Activated CD4-positive, alpha-beta T cell treated with anti-CD3 and anti-CD28 coated beads, Interleukin-2, amount 10 ng/mL, durations not matched to agents 7 days and 5 days (primary cell): ENCODE data around the gene MORN5. TPM values are rescaled to one million over a fixed set of nuclear protein-coding genes. Genes with fewer than 3 reads are reported as not detected.

Experiments used
- CTCF ChIA-PET: fragments of 350-600 bp; sonication (Branson Sonifier 250); formaldehyde crosslinking; loops from one replicate; lab custom pipeline; 2021; ENCODE audit warnings: antibody characterized with exemption; lab: Charles Lee
- POLR2A ChIA-PET: fragments of 350-600 bp; sonication (Branson Sonifier 250); formaldehyde crosslinking; loops from one replicate; lab custom pipeline; 2021; ENCODE audit warnings: antibody characterized with exemption; lab: Charles Lee
- DNase-seq: peaks from one replicate; pipeline ENCODE4 v3.0.0-alpha.2; 2020
- H3K27ac Mint-ChIP-seq: one replicate; pipeline ENCODE4 v1.8.0; 2021; ENCODE audit warnings: mild to moderate bottlenecking, moderate library complexity, mixed read lengths
- H3K27me3 Mint-ChIP-seq: one replicate; pipeline ENCODE4 v1.8.0; 2021; ENCODE audit warnings: mixed read lengths
- H3K36me3 Mint-ChIP-seq: one replicate; pipeline ENCODE4 v1.8.0; 2021; ENCODE audit warnings: low read depth, mixed read lengths
- H3K4me1 Mint-ChIP-seq: one replicate; pipeline ENCODE4 v1.8.0; 2021; ENCODE audit warnings: mixed read lengths
- H3K4me3 Mint-ChIP-seq: one replicate; pipeline ENCODE4 v1.8.0; 2021; ENCODE audit warnings: mild to moderate bottlenecking, moderate library complexity, mixed read lengths
- H3K9me3 Mint-ChIP-seq: one replicate; pipeline ENCODE4 v1.8.0; 2021; ENCODE audit warnings: mixed read lengths
- total RNA-seq, 2 experiments: library from RNA; stranded (reverse); gene quantifications; one replicate each; pipeline ENCODE4 v1.2.3, GENCODE V29; 2021

The MORN5 gene
- total RNA-seq, 2 experiments from 2014 or later = not detected

GRCh38 chr9:122204491-122204890 lies 44.8 kb downstream of the MORN5 start:
- ChIA-PET CTCF (interaction anchor here (1.1 kb wide), 1 partner anchor 17 kb away, joined by 3 read pairs; no protein-coding TSS in a partner anchor), POLR2A (no interaction called here)
- H3K4me1 Mint-ChIP-seq = no peaks in the 10 kb centered on the region
- DNase-seq = no peak
- H3K36me3 Mint-ChIP-seq = no peaks in the 10 kb centered on the region
- H3K27me3 Mint-ChIP-seq = no peaks in the 10 kb centered on the region
- no peak overlapping the region for H3K4me3 Mint-ChIP-seq
- H3K9me3 Mint-ChIP-seq = no peaks in the 10 kb centered on the region
- H3K27ac Mint-ChIP-seq = no peak overlapping the region

GRCh38 chr9:122205176-122205575 lies 45.5 kb downstream of the MORN5 start:
- H3K9me3 Mint-ChIP-seq = no peaks in the 10 kb centered on the region
- H3K4me1 Mint-ChIP-seq = no peaks in the 10 kb centered on the region
- no peak overlapping the region for H3K27ac Mint-ChIP-seq
- H3K27me3 Mint-ChIP-seq = peaks cover 2% of the 10 kb centered on the region
- POLR2A ChIA-PET = no interaction called here
- H3K36me3 Mint-ChIP-seq = no peaks in the 10 kb centered on the region
- no peak overlapping the region for H3K4me3 Mint-ChIP-seq
- no peak for DNase-seq
- CTCF ChIA-PET = interaction anchor here (1.1 kb wide), 1 partner anchor 18 kb away, joined by 3 read pairs; no protein-coding TSS in a partner anchor

GRCh38 chr9:122206118-122207046 lies 46.7 kb downstream of the MORN5 start:
- ChIA-PET CTCF (interaction anchor here (1.3 kb wide), 1 partner anchor 81 kb away, joined by 5 read pairs; no protein-coding TSS in a partner anchor), POLR2A (no interaction called here)
- Mint-ChIP-seq H3K4me3 (no peak overlapping the region), H3K27ac (no peak overlapping the region), H3K36me3 (no peaks in the 10 kb centered on the region), H3K4me1 (no peaks in the 10 kb centered on the region), H3K9me3 (no peaks in the 10 kb centered on the region), H3K27me3 (peaks cover 11% of the 10 kb centered on the region)
- no peak for DNase-seq

DNA sequence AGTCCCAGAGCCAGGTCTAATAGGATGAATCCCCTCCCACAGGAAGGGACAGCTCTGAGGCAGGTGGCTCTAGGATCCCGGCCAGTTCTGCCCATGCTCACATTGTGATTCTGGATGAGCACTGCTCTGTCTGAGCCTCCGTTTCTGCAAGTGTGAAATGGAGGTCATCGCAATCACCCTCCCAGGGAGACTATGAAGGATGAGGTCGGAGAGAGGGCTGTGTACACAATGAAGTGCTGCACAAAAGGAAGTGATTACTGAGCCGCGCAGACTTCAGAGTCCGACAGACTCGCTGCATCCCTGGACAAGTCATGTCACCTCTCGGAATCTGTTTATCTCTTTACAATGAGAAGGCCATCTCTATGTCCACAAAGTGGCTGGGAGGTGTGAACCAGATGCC lies 47.4 kb downstream of the MORN5 start:
- no peak for DNase-seq
- Mint-ChIP-seq H3K4me1 (no peaks in the 10 kb centered on the region), H3K9me3 (no peaks in the 10 kb centered on the region), H3K27me3 (peaks cover 18% of the 10 kb centered on the region), H3K27ac (no peak overlapping the region), H3K4me3 (no peak overlapping the region), H3K36me3 (no peaks in the 10 kb centered on the region)
- ChIA-PET CTCF (interaction anchor here (1.3 kb wide), 1 partner anchor 82 kb away, joined by 5 read pairs; no protein-coding TSS in a partner anchor), POLR2A (interaction anchor here (0.5 kb wide), 1 partner anchor 22 kb away, joined by 3 read pairs; no protein-coding TSS in a partner anchor)

- Mint-ChIP-seq H3K27ac (no peak overlapping the region), H3K9me3 (no peaks in the 10 kb centered on the region), H3K27me3 (peaks cover 35% of the 10 kb centered on the region), H3K4me1 (peaks cover 8% of the 10 kb centered on the region), H3K36me3 (no peaks in the 10 kb centered on the region), H3K4me3 (no peak overlapping the region)
- no peak for DNase-seq
- ChIA-PET POLR2A (interaction anchor here (0.5 kb wide), 1 partner anchor 29 kb away, joined by 3 read pairs; no protein-coding TSS in a partner anchor), CTCF (interaction anchor here (1.1 kb wide), 1 partner anchor 43 kb away, joined by 4 read pairs; no protein-coding TSS in a partner anchor)
Observed at GRCh38 chr9:122209451-122209850, 49.7 kb downstream of the MORN5 start.

DNA sequence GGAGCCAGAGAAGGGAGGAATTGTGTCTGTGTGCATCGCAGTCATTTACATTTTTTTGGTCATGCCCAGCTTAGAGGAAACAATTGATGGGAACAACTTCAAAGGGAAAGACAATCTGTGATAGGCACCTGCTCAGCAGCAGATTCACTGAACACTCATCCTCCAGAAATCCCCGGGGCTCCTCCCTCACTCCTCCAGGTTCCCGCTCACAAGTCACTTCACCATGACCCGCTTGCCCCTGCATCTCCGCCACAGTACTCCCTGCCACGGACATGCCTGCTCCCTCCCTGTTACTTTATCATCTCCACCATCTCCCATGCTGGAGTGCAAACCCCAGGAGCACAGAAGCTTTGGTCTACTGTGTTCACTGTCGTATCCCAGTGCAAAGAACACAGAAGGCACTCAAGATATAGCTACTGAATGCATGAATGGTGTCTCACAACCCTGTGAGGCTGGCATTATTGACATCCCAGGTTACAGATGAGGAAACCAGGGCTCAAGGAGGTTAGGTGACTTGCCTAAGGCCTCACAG lies 52.8 kb downstream of the MORN5 start:
- POLR2A ChIA-PET = no interaction called here
- Mint-ChIP-seq H3K27ac (no peak overlapping the region), H3K36me3 (no peaks in the 10 kb centered on the region), H3K4me3 (peak overlapping the region; percentile 28), H3K4me1 (peaks cover 10% of the 10 kb centered on the region), H3K27me3 (peaks cover 63% of the 10 kb centered on the region), H3K9me3 (no peaks in the 10 kb centered on the region)
- no peak for DNase-seq
- CTCF ChIA-PET = interaction anchor here (0.6 kb wide), 1 partner anchor 194 kb away, joined by 3 read pairs; no protein-coding TSS in a partner anchor

- Mint-ChIP-seq H3K27ac (no peak overlapping the region), H3K9me3 (no peaks in the 10 kb centered on the region), H3K36me3 (no peaks in the 10 kb centered on the region), H3K27me3 (peaks cover 69% of the 10 kb centered on the region), H3K4me3 (peak overlapping the region; percentile 28), H3K4me1 (peaks cover 14% of the 10 kb centered on the region)
- no peak for DNase-seq
- ChIA-PET POLR2A (no interaction called here), CTCF (no interaction called here)
Observed at GRCh38 chr9:122213102-122213588, 53.4 kb downstream of the MORN5 start.

GRCh38 chr9:122213589-122214413 lies 54.1 kb downstream of the MORN5 start:
- H3K4me1 Mint-ChIP-seq = peaks cover 20% of the 10 kb centered on the region
- no peaks in the 10 kb centered on the region for H3K9me3 Mint-ChIP-seq
- no peaks in the 10 kb centered on the region for H3K36me3 Mint-ChIP-seq
- peaks cover 76% of the 10 kb centered on the region for H3K27me3 Mint-ChIP-seq
- no peak overlapping the region for H3K27ac Mint-ChIP-seq
- ChIA-PET CTCF (interaction anchor here (0.7 kb wide), 1 partner anchor 12 kb away, joined by 3 read pairs; no protein-coding TSS in a partner anchor), POLR2A (no interaction called here)
- DNase-seq = peak; percentile 63
- peak overlapping the region; percentile 52 for H3K4me3 Mint-ChIP-seq

- ChIA-PET CTCF (interaction anchor here (0.7 kb wide), 1 partner anchor 11 kb away, joined by 3 read pairs; no protein-coding TSS in a partner anchor), POLR2A (no interaction called here)
- DNase-seq = no peak
- Mint-ChIP-seq H3K27ac (no peak overlapping the region), H3K27me3 (peaks cover 83% of the 10 kb centered on the region), H3K4me3 (peak overlapping the region; percentile 52), H3K4me1 (peaks cover 27% of the 10 kb centered on the region), H3K9me3 (no peaks in the 10 kb centered on the region), H3K36me3 (no peaks in the 10 kb centered on the region)
Observed at GRCh38 chr9:122214507-122214906, 54.8 kb downstream of the MORN5 start.

DNA sequence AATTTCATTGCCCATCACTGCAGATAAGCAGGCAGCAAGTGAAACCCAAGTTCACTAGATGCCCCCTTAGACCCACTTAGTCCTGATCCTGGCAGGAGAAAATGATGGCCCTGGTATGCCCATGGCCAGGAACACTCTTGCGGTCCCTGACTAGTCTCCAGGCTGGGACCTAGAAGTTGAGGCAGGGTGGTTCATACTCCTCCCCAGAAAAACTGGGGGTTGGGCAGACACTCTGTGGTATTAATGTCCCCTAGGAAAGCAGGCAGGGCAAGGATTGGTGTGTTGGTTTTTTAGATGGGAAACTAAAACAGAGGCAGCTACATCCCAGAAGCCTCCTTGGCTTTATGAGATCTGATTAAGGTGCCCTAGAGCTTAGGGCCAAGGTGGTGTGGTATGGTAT lies 56.0 kb downstream of the MORN5 start:
- ChIA-PET POLR2A (no interaction called here), CTCF (no interaction called here)
- H3K27me3 Mint-ChIP-seq = peaks cover 89% of the 10 kb centered on the region
- no peak overlapping the region for H3K4me3 Mint-ChIP-seq
- no peaks in the 10 kb centered on the region for H3K36me3 Mint-ChIP-seq
- no peak for DNase-seq
- no peaks in the 10 kb centered on the region for H3K9me3 Mint-ChIP-seq
- H3K4me1 Mint-ChIP-seq = peaks cover 33% of the 10 kb centered on the region
- H3K27ac Mint-ChIP-seq = no peak overlapping the region

- no peak for DNase-seq
- ChIA-PET POLR2A (no interaction called here), CTCF (interaction anchor here (1.1 kb wide), 1 partner anchor 134 kb away, joined by 3 read pairs; no protein-coding TSS in a partner anchor)
- no peak overlapping the region for H3K4me3 Mint-ChIP-seq
- no peak overlapping the region for H3K27ac Mint-ChIP-seq
- no peaks in the 10 kb centered on the region for H3K9me3 Mint-ChIP-seq
- peaks cover 90% of the 10 kb centered on the region for H3K27me3 Mint-ChIP-seq
- peaks cover 33% of the 10 kb centered on the region for H3K4me1 Mint-ChIP-seq
- no peaks in the 10 kb centered on the region for H3K36me3 Mint-ChIP-seq
Observed at GRCh38 chr9:122216138-122216797, 56.6 kb downstream of the MORN5 start.
